ENCODE measurements around the gene PTDSS2. TPM values are rescaled to one million over a fixed set of nuclear protein-coding genes. Genes with fewer than 3 reads are reported as not detected.

PTDSS2 gene
- total RNA-seq, 2 donors from 2014 or later, result 55.2 to 56.1 TPM

DNA sequence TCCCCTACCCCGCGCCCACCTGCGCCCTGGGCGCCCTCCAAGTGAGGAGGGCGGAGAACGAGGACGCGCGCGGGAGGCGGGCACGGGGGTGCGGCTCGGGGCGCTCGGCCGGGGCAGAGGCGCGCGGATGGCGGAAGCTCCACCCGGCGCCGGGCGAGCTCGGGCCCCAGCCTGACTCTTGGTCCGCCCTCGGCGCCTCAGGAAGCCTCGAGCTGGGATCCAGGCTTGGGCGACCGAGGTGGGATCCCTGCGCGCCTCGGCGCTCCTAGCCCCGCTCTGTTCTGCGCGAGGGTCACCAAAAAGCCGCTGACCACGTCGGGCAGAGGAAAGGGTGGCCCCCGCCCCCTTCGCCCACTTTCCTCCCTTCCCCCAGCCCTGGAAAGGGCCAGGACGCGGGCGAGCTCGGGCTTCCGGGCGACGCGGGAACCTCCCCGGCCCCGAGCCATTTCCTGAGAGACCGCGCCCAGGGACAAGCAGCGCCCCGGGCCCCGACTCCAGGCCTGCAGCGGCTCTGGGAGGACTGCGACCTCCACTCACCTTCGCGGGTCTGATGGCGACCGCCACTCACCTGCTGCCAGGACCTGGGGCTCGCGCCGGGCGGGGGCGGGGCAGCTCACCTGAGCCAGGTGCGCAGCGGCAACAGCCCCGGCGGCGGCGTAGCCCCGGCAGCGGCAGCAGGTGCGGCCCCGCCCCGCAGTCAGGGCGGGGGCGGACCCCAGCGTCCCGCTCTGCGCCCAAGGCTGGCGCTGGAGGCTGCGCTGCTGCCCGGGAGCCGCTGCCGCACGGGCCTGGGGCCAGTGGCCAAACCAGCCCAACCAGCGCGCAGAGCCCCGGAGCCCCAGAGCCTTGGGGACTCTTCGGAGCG, 33.1 kb upstream of the PTDSS2 start:
- Histone ChIP-seq H3K36me3 (ENCODE audit: control insufficient read depth, insufficient read depth, low read length) (no peaks in the 10 kb centered on the region), H3K27ac (ENCODE audit: low read depth, low read length) (no peak overlapping the region), H3K9me3 (ENCODE audit: control insufficient read depth, low read length) (no peaks in the 10 kb centered on the region), H3K9ac (ENCODE audit: extremely low read depth, low read length, poor library complexity, severe bottlenecking) (no peak overlapping the region), H3K27me3 (ENCODE audit: control insufficient read depth, insufficient read depth, low read length, poor library complexity, severe bottlenecking) (peaks cover 59% of the 10 kb centered on the region), H3K4me3 (ENCODE audit: low read length) (peak overlapping the region; percentile 67), H3K4me1 (ENCODE audit: control insufficient read depth, insufficient read depth, low read length) (no peaks in the 10 kb centered on the region)
- Mint-ChIP-seq H3K27me3 (ENCODE audit: insufficient read depth) (peaks cover 37% of the 10 kb centered on the region), H3K36me3 (ENCODE audit: low read depth) (no peaks in the 10 kb centered on the region), H3K9me3 (no peaks in the 10 kb centered on the region), H3K4me1 (peaks cover 7% of the 10 kb centered on the region), H3K27ac (no peak overlapping the region), H3K4me3 (peak overlapping the region; percentile 58)
- peak; percentile 89 for DNase-seq
- WGBS, 2 experiments (ENCODE audit: insufficient coverage in 1 of 2, insufficient read length in 1 of 2), result 1 to 2% methylated on average over 21 to 97 of the region's 97 CpGs
- TF ChIP-seq, protein P1, sequence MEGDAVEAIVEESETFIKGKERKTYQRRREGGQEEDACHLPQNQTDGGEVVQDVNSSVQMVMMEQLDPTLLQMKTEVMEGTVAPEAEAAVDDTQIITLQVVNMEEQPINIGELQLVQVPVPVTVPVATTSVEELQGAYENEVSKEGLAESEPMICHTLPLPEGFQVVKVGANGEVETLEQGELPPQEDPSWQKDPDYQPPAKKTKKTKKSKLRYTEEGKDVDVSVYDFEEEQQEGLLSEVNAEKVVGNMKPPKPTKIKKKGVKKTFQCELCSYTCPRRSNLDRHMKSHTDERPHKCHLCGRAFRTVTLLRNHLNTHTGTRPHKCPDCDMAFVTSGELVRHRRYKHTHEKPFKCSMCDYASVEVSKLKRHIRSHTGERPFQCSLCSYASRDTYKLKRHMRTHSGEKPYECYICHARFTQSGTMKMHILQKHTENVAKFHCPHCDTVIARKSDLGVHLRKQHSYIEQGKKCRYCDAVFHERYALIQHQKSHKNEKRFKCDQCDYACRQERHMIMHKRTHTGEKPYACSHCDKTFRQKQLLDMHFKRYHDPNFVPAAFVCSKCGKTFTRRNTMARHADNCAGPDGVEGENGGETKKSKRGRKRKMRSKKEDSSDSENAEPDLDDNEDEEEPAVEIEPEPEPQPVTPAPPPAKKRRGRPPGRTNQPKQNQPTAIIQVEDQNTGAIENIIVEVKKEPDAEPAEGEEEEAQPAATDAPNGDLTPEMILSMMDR (conservative IDR thresholded peaks at IDR 0.05), result no peak

DNA sequence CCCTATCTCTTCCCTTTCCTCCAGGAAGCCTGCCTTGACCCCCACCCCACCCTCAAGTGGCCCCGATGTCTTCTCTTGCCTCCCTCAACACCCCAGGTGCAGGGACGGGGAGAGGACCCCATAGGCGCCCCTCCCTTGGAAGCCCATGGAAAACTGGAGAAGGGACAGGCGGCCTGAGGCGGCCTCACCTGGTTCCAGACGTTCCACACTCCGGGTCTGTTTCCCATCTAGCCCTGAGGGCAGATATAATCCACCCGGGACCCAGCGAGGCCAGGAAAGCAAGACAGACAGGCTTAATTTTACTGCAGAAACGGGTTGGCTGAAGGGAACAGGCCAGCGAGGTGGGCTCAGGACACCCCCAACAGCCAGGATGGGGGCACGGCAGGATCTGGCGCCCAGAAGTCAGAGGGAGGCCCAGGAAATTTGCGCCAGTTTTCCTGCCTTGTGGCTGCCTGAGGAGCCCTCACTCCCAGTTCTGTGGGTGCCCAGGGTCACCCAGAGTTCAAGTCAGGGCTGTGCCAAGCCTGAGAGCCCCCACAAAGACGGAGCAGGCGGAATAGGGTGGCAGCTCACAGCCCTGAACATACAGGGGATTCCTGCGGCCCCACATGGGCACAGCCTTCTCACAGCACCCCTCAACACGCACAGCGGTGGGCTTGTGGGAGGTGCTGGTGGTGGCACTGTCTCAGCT, 32.3 kb upstream of the PTDSS2 start:
- peaks cover 40% of the 10 kb centered on the region for H3K27me3 Mint-ChIP-seq (ENCODE audit: insufficient read depth)
- H3K27ac Mint-ChIP-seq, result no peak overlapping the region

More for the DNA sequence above, 32.3 kb upstream of the PTDSS2 start:
- H3K27me3 ChIP-seq (ENCODE audit: control insufficient read depth, insufficient read depth, low read length, poor library complexity, severe bottlenecking), result peaks cover 59% of the 10 kb centered on the region
- H3K4me3 Mint-ChIP-seq, result peak overlapping the region; percentile 58
- H3K4me1 Mint-ChIP-seq, result peaks cover 14% of the 10 kb centered on the region
- H3K36me3 ChIP-seq (ENCODE audit: control insufficient read depth, insufficient read depth, low read length), result no peaks in the 10 kb centered on the region
- H3K36me3 Mint-ChIP-seq (ENCODE audit: low read depth), result no peaks in the 10 kb centered on the region
- H3K4me3 ChIP-seq (ENCODE audit: low read length), result no peak overlapping the region
- TF ChIP-seq, protein P1 (conservative IDR thresholded peaks at IDR 0.05), result no peak
- H3K4me1 ChIP-seq (ENCODE audit: control insufficient read depth, insufficient read depth, low read length), result no peaks in the 10 kb centered on the region
- DNase-seq, result no peak
- H3K27ac ChIP-seq (ENCODE audit: low read depth, low read length), result no peak overlapping the region
- H3K9ac ChIP-seq (ENCODE audit: extremely low read depth, low read length, poor library complexity, severe bottlenecking), result no peak overlapping the region
- no peaks in the 10 kb centered on the region for H3K9me3 Mint-ChIP-seq
- no peaks in the 10 kb centered on the region for H3K9me3 ChIP-seq (ENCODE audit: control insufficient read depth, low read length)
- WGBS, 2 experiments (ENCODE audit: insufficient coverage in 1 of 2, insufficient read length in 1 of 2), result 61 to 84% methylated on average over 8 to 19 of the region's 19 CpGs

Data from endodermal cell (in vitro differentiated cells).